Measurements from ENCODE around the gene C4orf50.

The C4orf50 gene

GRCh38 chr4:6030679-6031078, 12.4 kb upstream of the C4orf50 start:
- H3K9me3 ChIP-seq (ENCODE audit: insufficient read depth, low read length) = no peaks in the 10 kb centered on the region
- H3K27ac ChIP-seq (ENCODE audit: low read depth, low read length) = no peak overlapping the region

GRCh38 chr4:6029254-6029653, 11.0 kb upstream of the C4orf50 start:
- no peaks in the 10 kb centered on the region for H3K9me3 ChIP-seq (ENCODE audit: insufficient read depth, low read length)
- H3F3A ChIP-seq (ENCODE audit: insufficient read depth) = no peaks in the 10 kb centered on the region
- no peaks in the 10 kb centered on the region for H3K27me3 ChIP-seq (ENCODE audit: low read length)
- no peaks in the 10 kb centered on the region for H3K79me2 ChIP-seq (ENCODE audit: insufficient read depth, low read length)
- H2AFZ ChIP-seq (ENCODE audit: low read depth, low read length, severe bottlenecking) = no peak overlapping the region
- H3K27ac ChIP-seq (ENCODE audit: low read depth, low read length) = no peak overlapping the region
- no peaks in the 10 kb centered on the region for H3K9me2 ChIP-seq (replicated peaks; ENCODE audit: insufficient read depth, low read length)
- no peaks in the 10 kb centered on the region for H3K36me3 ChIP-seq (ENCODE audit: low read length)
- TF ChIP-seq CTCF (IDR thresholded peaks at IDR 0.05; ENCODE audit: insufficient read depth, low read length, poor library complexity, severe bottlenecking) (no peak), EZH2phosphoT487 (conservative IDR thresholded peaks at IDR 0.05; ENCODE audit: low read length) (no peak)
- no peaks in the 10 kb centered on the region for H4K20me1 ChIP-seq (ENCODE audit: low read depth, low read length)
- no peak overlapping the region for H3K9ac ChIP-seq (ENCODE audit: low read length)
- no peak overlapping the region for H3K4me2 ChIP-seq (ENCODE audit: low read depth, low read length, poor library complexity, severe bottlenecking)
- no peak overlapping the region for H3K4me3 ChIP-seq (ENCODE audit: insufficient read depth, low read length, poor library complexity, severe bottlenecking)

More at GRCh38 chr4:6030679-6031078, 12.4 kb upstream of the C4orf50 start:
- no peaks in the 10 kb centered on the region for H3F3A ChIP-seq (ENCODE audit: insufficient read depth)
- no peak overlapping the region for H2AFZ ChIP-seq (ENCODE audit: low read depth, low read length, severe bottlenecking)
- TF ChIP-seq EZH2phosphoT487 (conservative IDR thresholded peaks at IDR 0.05; ENCODE audit: low read length) (no peak), CTCF (IDR thresholded peaks at IDR 0.05; ENCODE audit: insufficient read depth, low read length, poor library complexity, severe bottlenecking) (no peak)
- no peaks in the 10 kb centered on the region for H3K79me2 ChIP-seq (ENCODE audit: insufficient read depth, low read length)
- H3K27me3 ChIP-seq (ENCODE audit: low read length) = no peaks in the 10 kb centered on the region
- no peaks in the 10 kb centered on the region for H4K20me1 ChIP-seq (ENCODE audit: low read depth, low read length)
- H3K4me2 ChIP-seq (ENCODE audit: low read depth, low read length, poor library complexity, severe bottlenecking) = no peak overlapping the region
- no peaks in the 10 kb centered on the region for H3K9me2 ChIP-seq (replicated peaks; ENCODE audit: insufficient read depth, low read length)
- H3K4me3 ChIP-seq (ENCODE audit: insufficient read depth, low read length, poor library complexity, severe bottlenecking) = no peak overlapping the region
- H3K36me3 ChIP-seq (ENCODE audit: low read length) = no peaks in the 10 kb centered on the region
- H3K9ac ChIP-seq (ENCODE audit: low read length) = no peak overlapping the region

GRCh38 chr4:6028168-6028567, 9.9 kb upstream of the C4orf50 start:
- Histone ChIP-seq H3K9ac (ENCODE audit: low read length) (no peak overlapping the region), H3K36me3 (ENCODE audit: low read length) (no peaks in the 10 kb centered on the region)
- TF ChIP-seq EZH2phosphoT487 (conservative IDR thresholded peaks at IDR 0.05; ENCODE audit: low read length) (no peak), CTCF (IDR thresholded peaks at IDR 0.05; ENCODE audit: insufficient read depth, low read length, poor library complexity, severe bottlenecking) (no peak)

More at GRCh38 chr4:6028168-6028567, 9.9 kb upstream of the C4orf50 start:
- H3K27ac ChIP-seq (ENCODE audit: low read depth, low read length) = no peak overlapping the region
- no peaks in the 10 kb centered on the region for H3K27me3 ChIP-seq (ENCODE audit: low read length)
- H4K20me1 ChIP-seq (ENCODE audit: low read depth, low read length) = no peaks in the 10 kb centered on the region
- H2AFZ ChIP-seq (ENCODE audit: low read depth, low read length, severe bottlenecking) = no peak overlapping the region
- no peak overlapping the region for H3K4me2 ChIP-seq (ENCODE audit: low read depth, low read length, poor library complexity, severe bottlenecking)
- H3K79me2 ChIP-seq (ENCODE audit: insufficient read depth, low read length) = no peaks in the 10 kb centered on the region
- no peaks in the 10 kb centered on the region for H3K9me2 ChIP-seq (replicated peaks; ENCODE audit: insufficient read depth, low read length)
- H3F3A ChIP-seq (ENCODE audit: insufficient read depth) = no peaks in the 10 kb centered on the region
- H3K4me3 ChIP-seq (ENCODE audit: insufficient read depth, low read length, poor library complexity, severe bottlenecking) = no peak overlapping the region
- no peaks in the 10 kb centered on the region for H3K9me3 ChIP-seq (ENCODE audit: insufficient read depth, low read length)

Data from SU-DHL-6 (cell line).